GM18505 (cell line): ENCODE data around the gene KANK4.
"Not testable (repeated sequence)": the region's sequence is repeated elsewhere in the genome, so short reads cannot be mapped to it uniquely, and the experiment has no call there.

Source experiments
- ATAC-seq: cut with Tn5 transposase; IDR thresholded peaks from one replicate; pipeline ENCODE4 v1.9.1; 2021; ENCODE audit not compliant: unreplicated experiment
- POLR2A ChIP-seq: IDR thresholded peaks from 4 replicates; pipeline ENCODE4 v1.6.1; 2011; ENCODE audit warnings: borderline replicate concordance; ENCODE audit not compliant: insufficient read depth, insufficient read length; ENCODE audit errors: extremely low read depth

Gene KANK4

DNA sequence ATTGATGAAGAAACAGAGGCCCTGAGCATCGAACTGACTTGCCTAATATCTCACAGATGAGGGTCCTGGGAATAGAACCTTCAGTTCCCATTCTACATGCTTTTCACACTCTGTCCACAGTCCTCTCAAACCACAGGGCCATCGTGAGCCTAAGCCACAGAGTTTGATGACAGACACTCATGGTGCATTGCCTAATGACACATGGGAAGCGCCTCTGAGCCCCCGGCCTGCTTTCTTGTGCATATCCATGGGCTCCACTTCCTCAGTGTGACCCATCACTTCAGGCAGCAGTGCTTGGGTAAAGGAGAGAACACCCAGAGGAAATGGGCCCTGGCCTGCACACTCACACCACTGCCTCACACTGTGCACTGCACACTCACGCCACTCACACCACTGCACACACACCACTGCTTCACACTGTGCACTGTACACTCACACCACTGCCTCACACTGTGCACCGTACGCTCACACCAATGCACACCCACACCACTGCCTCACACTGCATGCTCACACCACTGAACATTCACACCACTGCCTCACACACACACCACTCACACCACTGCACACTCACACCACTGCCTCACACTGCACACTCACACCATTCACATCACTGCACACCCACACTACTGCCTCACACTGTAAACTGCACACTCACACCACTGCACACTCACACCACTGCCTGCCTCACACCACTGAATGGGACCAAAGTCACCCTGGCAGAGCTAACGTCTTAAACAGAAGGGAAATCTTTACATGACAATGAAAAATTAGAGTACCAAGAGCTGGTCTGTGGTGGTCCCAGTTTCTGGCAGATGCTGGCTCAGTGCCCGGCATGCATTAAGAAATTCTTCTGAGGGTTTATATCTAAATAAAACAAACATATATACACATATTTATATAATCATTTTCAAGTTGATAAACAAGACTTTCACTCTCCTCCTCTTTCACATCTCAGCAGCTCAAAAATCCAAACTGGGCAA lies 53.0 kb downstream of the KANK4 start:
- ATAC-seq, result no peak
- no peak for TF ChIP-seq POLR2A

DNA sequence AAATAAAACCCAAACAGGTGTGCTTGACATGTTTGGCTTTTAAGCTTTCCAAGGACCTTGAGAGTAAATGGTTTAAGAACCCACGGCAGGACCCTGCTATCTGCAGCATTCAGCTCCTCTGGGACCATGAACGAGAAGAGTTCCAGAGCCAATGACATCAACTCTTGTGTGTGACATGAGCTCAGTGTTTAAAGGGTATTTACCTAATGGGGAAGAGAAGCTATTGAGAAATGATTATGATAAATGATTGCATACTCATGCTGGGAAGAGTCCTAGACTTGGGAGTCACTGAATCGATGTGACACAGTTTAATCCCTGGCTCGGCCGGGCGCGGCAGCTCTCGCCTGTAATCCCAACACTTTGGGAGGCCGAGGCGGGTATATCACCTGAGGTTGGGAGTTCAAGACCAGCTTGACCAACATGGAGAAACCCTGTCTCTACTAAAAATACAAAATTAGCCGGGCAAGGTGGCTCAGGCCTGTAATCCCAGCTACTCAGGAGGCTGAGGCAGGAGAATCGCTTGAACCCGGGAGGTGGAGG lies 55.4 kb downstream of the KANK4 start:
- ATAC-seq, result no peak
- TF ChIP-seq POLR2A, result no peak

DNA sequence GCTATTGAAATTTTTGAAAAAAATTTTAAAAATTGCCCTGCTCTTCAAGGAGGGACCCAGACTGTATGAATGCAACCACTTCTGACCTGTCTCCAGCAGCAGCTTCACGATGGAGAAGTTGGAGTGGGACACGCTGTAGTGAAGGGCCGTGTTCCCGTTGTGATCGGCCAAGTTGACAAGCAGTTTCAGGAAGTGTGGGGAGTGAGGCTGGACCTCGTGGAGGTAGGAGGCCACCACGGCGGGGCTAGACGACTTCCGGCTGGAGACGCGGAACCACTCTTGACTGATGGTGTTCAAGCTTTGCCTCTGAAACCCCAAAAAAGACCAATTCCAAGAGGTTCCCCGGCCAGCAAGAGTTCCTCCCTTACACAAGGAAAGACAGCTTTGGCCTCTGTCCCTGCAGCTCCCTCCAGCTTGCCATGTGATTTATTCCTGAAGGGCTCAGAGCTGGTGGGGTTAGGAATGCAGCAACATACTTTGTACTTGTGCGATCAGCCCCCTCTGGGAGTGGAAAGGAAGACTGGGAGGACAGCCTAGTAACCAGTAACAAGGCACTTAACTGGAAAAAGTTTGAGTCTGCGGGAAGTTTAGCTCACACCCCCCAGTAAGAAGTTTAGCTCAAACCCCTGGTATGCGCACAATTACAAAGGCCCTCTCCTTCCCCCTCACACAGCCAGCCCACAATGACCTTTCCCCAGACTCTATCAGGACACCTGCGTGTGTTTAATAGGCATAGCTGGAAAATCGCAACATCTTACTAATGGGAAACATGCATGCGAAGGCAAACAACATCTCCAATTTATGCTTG lies 56.0 kb downstream of the KANK4 start:
- TF ChIP-seq POLR2A, result no peak
- ATAC-seq, result no peak

DNA sequence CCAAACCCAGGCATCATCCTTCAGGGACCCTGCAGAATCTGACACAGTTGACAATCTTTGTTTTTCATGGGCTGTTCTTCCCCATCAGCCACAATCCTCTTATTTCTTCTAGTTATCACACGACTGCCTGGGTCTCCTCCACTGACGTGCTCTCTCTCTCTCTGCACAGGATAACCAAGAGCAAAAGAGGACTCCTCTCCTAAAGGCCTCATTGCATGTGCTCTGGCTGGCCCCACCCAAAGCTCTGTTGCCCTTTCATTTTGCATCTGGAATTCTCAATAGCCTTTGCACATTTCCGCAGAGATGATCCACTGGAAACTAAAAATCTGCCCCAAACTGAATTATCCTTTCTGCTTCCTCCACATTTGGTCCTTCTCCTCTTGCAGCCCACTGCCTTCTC lies 58.5 kb downstream of the KANK4 start:
- no peak for TF ChIP-seq POLR2A
- ATAC-seq, result no peak

DNA sequence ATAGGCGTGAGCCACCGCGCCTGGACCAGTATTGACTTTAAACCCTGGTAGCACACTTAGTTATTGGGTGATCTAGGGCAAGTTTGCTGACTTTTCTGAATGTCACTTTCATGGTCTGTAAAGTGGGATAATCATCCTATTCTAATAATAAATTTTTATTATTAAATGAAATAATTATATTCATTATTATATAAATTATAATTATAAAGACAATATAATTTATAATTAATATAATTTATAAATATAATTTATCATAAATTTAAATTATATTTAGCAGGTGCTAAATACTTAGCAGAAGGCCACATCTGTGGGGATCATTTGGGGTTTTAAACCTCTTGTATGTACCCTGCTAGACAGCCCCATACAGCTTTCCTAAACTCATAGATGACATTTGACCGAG lies 59.7 kb downstream of the KANK4 start:
- ATAC-seq, result no peak
- TF ChIP-seq POLR2A, result no peak

DNA sequence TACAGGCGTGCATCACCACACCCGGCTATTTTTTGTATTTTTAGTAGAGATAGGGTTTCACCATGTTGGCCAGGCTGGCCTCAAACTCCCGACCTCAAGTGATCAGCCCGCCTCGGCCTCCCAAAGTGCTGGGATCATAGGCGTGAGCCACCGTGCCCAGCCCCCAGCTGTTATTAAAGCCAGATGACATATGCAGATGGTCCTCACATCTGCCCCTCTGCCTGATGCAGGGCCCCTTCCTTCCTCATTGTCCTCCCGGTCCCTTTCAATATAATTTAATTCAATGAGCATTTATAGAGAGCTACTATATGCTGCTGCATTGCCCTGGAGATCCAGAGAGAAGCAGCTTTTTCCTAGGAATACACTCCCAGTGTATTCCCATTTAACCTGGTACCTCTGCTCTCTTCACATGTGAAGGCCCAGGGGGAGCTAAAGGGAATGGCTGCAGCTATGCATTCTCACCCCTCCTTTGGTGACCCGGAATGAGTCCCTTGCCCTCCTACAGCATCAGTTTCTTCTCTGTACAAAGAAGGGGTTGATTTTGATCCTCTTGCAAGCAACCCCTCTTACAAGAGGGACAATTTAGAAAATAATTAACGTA lies 69.0 kb downstream of the KANK4 start:
- no peak for ATAC-seq
- TF ChIP-seq POLR2A, result no peak

DNA sequence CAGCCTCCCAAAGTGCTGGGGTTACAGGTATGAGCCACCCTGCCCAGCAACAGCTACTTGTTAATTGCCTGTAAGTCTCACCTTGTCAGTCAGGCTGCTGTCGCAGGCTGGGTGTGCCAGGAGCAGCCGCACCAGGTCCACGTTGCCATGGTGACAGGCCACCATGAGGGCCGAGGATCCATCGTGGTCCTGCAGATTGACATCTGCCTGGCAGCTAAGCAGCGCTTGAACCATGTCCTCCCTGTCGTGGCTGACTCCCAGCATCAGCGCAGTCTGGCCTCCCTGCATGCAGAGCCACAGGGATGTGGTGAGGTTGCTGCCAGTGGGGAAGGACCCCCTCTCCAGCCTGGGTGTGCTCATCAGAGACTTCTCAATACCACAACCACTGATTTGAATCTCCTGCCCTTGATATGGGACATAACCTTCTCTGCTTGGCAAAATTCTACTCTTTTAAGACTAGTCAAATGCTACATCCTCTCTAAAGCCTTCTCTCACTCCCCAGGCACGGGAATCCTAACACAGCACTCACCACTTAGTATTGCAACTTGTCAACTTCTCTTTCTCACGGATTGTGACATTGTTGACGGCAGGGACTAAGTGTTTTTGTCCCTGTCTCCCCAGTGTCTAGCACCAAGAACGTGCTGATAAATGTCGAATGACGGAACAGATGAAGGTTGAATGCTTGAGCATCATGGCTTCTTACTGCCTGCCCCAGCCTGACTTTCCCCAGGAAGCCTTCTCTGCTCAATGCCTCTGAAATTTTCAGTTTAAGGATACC lies 71.7 kb downstream of the KANK4 start:
- no peak for TF ChIP-seq POLR2A
- ATAC-seq, result no peak

DNA sequence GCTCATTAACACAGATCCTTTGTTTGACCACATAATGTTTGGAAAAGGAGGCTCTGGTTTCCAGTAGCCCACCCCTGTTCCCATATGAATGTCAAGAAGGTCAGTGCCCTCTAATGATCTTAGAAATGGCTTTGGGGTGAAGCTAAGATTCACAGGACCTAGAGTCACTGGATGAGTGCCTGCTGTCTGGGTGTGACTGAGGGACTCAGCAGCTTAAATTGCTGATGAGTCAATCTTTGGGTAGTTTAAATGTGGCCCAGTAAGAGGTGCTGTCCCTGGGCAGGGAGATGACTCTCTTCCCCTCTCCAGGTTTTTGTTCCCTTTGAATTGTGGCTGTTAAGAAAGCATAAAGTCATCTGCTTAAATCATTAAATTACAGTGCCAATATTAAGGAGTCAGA lies 74.0 kb downstream of the KANK4 start:
- TF ChIP-seq POLR2A, result no peak
- ATAC-seq, result no peak

DNA sequence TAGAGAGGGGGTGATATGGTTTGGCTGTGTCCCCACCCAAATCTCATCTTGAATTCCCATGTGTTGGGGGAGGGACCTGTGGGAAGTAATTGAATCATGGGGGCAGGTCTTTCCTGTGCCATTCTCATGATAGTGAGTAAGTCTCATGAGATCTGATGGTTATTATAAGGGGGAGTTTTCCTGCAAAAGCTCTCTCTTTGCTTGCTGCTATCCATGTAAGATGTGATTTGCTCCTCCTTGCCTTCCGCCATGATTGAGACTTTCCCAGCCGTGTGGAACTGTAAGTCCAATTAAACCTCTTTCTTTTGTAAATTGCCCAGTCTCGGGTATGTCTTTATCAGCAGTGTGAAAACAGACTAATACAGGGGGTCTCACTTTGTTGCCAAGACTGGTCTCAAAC lies 74.9 kb downstream of the KANK4 start:
- not testable (repeated sequence) for ATAC-seq

DNA sequence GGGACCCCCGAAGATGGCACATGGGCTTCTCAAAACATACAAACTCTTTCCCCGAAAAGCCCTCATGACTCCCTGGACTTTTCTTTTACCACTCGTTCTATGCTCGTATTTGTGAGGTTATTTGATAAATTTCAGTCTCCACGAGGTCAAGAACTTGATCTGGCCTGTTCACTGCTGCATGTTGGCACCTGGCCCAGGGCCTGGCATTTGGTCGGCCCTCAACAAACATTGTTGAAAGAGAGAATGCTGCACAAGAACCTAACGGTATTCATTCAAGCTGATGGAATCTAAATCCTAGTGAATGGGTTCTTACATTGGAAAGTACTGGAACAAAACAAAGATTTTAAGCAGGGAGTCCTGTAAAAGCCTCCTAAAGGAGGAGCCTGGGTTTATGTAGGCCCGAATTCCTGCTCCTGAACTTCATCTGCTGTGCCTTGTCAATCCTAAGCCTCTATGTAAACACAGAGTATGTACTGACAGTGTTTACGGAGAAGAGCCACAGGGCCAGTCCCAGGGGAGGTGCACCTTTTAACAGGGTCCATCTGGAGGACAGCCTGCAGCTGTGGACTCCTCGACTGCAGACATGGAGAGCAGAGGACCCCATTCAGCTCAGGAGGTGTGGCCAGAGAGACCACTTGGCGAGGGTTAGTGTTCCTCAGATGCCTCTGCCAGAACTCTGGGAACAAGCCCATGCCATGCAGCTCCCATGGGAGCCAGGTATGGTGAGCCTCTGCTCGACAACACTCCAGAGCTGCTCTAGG lies 77.7 kb downstream of the KANK4 start:
- ATAC-seq, result no peak
- TF ChIP-seq POLR2A, result no peak

DNA sequence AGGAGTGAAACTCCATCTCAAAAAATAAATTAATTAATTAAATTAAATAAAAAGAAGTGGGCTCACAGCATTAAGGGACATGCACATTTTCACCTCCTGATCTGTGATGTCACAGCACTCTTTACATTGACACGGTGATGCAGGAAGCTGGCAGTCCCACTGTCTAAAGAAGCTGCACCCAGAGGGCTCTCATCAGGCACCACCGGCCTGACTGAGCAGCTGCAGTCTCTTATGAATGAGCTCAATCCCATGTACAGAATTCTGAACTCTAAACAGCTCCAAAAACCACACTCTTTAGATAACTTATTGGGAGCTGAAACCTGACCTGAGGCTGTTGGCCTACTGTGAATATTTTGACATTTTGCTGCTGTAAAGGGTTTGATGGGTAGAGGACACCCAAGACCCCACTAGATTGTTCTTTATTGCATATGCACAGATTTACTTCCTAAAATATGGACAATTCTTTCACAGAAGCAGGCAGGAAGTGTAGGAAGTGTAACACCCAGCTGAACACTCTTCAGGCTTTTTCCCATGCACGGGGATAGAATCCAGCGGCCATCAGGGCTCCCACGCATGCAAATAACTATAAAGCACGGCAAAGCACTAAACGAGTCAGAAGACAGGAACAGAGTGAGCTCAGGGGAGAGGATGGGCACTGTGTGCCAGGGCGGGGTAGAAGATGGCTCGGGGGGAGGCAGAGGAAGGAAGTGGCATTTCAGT lies 78.4 kb downstream of the KANK4 start:
- TF ChIP-seq POLR2A, result no peak
- ATAC-seq, result no peak

DNA sequence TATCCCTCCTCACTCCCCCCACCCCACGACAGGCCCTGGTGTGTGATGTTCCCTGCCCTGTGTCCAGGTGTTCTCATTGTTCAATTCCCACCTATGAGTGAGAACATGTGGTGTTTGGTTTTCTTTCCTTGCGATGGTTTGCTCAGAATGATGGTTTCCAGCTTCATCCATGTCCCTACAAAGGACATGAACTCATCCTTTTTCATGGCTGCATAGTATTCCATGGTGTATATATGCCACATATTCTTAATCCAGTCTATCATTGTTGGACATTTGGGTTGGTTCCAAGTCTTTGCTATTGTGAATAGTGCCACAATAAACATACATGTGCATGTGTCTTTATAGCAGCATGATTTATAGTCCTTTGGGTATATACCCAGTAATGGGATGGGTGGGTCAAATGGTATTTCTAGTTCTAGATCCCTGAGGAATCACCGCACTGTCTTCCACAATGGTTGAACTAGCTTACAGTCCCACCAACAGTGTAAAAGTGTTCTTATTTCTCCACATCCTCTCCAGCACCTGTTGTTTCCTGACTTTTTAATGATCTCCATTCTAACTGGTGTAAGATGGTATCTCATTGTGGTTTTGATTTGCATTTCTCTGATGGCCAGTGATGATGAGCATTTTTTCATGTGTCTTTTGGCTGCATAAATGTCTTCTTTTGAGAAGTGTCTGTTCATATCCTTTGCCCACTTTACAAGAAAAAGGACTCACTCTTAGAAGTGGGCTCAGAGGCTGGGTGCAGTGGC lies 79.4 kb downstream of the KANK4 start:
- ATAC-seq, result not testable (repeated sequence)
